DND-41 (cell line): ENCODE results near the gene STN1.
A peak's percentile ranks its signal among the peaks of the same experiment; 100 is the strongest.

Experiments used
- ATAC-seq: fragments of 200-7000 bp; cut with Tn5 transposase; 3 replicates; pipeline ENCODE4 v1.9.1; 2021; ENCODE audit warnings: low read depth; ENCODE audit not compliant: insufficient read depth
- DNase-seq: peaks from one replicate; pipeline ENCODE4 v3.0.0-alpha.2; 2020
- H2AFZ ChIP-seq: 2 replicates; pipeline ENCODE4 v1.6.0; 2012; ENCODE audit warnings: low read depth, low read length
- H3K27ac ChIP-seq: 2 replicates; pipeline ENCODE4 v1.5.1; 2012; ENCODE audit warnings: low read length, inconsistent platforms
- H3K27me3 ChIP-seq: fragments of 200-600 bp; sonication (generic); 2 replicates; pipeline ENCODE4 v1.6.0; 2012; ENCODE audit warnings: low read length, mild to moderate bottlenecking, inconsistent platforms; ENCODE audit not compliant: insufficient read depth, poor library complexity
- H3K36me3 ChIP-seq: 2 replicates; pipeline ENCODE4 v1.5.1; 2012; ENCODE audit warnings: low read length, inconsistent platforms; ENCODE audit not compliant: insufficient read depth
- H3K4me1 ChIP-seq: 2 replicates; pipeline ENCODE4 v1.5.1; 2012; ENCODE audit warnings: mild to moderate bottlenecking, low read length; ENCODE audit not compliant: insufficient read depth
- H3K4me2 ChIP-seq: 2 replicates; pipeline ENCODE4 v1.6.0; 2012; ENCODE audit warnings: mild to moderate bottlenecking, moderate library complexity, low read length, inconsistent platforms; ENCODE audit not compliant: insufficient read depth
- H3K4me3 ChIP-seq, 2 experiments: fragments of 200-600 bp in 1 of 2; shearing (Covaris generic) in 1 of 2; 2 replicates each; pipeline ENCODE4 v1.5.1; 2012 to 2016; ENCODE audit warnings: inconsistent platforms in 2 of 2, low read length in 2 of 2, mild to moderate bottlenecking in 2 of 2, low read depth in 1 of 2, moderate library complexity in 1 of 2
- H3K79me2 ChIP-seq: 2 replicates; pipeline ENCODE4 v1.6.0; 2012; ENCODE audit warnings: low read length, inconsistent platforms; ENCODE audit not compliant: insufficient read depth
- H3K9ac ChIP-seq: 2 replicates; pipeline ENCODE4 v1.6.0; 2012; ENCODE audit warnings: low read depth, mild to moderate bottlenecking, inconsistent platforms, low read length, moderate library complexity
- H3K9me3 ChIP-seq: 2 replicates; pipeline ENCODE4 v1.5.1; 2012; ENCODE audit warnings: low read length, moderate library complexity, mild to moderate bottlenecking, inconsistent platforms; ENCODE audit not compliant: insufficient read depth, severe bottlenecking
- H4K20me1 ChIP-seq: 2 replicates; pipeline ENCODE4 v1.6.0; 2012; ENCODE audit warnings: low read length; ENCODE audit not compliant: insufficient read depth
- EZH2 ChIP-seq: IDR thresholded peaks from 3 replicates; pipeline ENCODE4 v1.6.1; 2012; ENCODE audit warnings: borderline replicate concordance, low read depth, mild to moderate bottlenecking, moderate library complexity, low read length, inconsistent platforms; ENCODE audit not compliant: severe bottlenecking
- TF ChIP-seq, protein P1 (sequence below): IDR thresholded peaks from 2 replicates; pipeline ENCODE4 v1.5.1; 2012; ENCODE audit warnings: borderline replicate concordance, low read length, moderate library complexity, mild to moderate bottlenecking; ENCODE audit not compliant: poor library complexity, severe bottlenecking; ENCODE audit errors: extremely low read depth

STN1 gene

DNA sequence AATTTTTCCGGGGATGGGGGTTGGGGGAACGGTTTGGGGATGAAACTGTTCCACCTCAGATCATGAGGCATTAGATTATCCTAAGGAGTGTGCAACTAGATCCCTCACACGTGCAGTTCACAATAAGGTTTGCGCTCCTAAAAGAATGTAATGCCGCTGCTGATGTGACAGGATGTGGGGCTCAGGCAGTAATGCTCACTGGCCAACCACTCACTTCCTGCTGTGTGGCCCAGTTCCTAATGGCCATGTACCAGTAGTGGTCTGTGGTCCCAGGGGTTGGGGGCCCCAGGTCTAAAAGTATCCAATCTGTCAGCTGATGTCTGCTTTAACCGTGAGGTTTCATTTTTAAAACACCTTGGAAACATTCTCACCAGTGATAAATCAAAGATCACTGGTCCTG, 2.2 kb downstream of the STN1 start:
- peaks cover 36% of the 10 kb centered on the region for H3K79me2 ChIP-seq
- no peaks in the 10 kb centered on the region for H4K20me1 ChIP-seq
- TF ChIP-seq, protein P1, sequence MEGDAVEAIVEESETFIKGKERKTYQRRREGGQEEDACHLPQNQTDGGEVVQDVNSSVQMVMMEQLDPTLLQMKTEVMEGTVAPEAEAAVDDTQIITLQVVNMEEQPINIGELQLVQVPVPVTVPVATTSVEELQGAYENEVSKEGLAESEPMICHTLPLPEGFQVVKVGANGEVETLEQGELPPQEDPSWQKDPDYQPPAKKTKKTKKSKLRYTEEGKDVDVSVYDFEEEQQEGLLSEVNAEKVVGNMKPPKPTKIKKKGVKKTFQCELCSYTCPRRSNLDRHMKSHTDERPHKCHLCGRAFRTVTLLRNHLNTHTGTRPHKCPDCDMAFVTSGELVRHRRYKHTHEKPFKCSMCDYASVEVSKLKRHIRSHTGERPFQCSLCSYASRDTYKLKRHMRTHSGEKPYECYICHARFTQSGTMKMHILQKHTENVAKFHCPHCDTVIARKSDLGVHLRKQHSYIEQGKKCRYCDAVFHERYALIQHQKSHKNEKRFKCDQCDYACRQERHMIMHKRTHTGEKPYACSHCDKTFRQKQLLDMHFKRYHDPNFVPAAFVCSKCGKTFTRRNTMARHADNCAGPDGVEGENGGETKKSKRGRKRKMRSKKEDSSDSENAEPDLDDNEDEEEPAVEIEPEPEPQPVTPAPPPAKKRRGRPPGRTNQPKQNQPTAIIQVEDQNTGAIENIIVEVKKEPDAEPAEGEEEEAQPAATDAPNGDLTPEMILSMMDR: no peak
- no peak for TF ChIP-seq EZH2
- ATAC-seq (no peak), DNase-seq (peak; percentile 37)
- H3K4me2 ChIP-seq: peak overlapping the region; percentile 97
- H3K9ac ChIP-seq: 0 out of 2 replicates have a peak overlapping the region, but pooled peaks have one; percentile 91
- peak overlapping the region in 1 of 2 experiments; percentile 86; a peak in 2 of 4 replicates for H3K4me3 ChIP-seq
- peaks cover 6% of the 10 kb centered on the region for H3K9me3 ChIP-seq
- peaks cover 49% of the 10 kb centered on the region for H3K4me1 ChIP-seq
- H3K27ac ChIP-seq: 0 out of 2 replicates have a peak overlapping the region, but pooled peaks have one; percentile 95
- no peaks in the 10 kb centered on the region for H3K27me3 ChIP-seq
- peaks cover 15% of the 10 kb centered on the region for H3K36me3 ChIP-seq
- H2AFZ ChIP-seq: no peak overlapping the region

DNA sequence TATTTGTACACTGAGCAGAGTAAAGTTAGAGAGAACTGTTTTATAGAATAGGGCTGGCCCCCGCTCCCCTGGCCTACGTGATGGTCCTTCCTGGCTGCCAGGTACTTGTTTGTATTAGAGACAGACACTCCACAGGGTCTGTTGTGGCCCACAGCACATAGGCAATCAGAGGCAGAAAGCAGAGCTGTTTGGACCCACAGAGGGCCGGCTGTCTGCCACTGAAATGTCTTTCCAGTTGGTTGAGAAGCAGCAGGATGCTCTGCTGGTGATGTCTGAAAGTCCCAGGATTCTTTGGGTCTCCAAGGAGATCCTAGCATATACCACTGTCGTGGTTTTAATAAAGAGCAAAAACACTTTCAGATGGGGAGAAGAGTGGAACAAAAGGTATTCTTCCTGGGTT, 5.2 kb downstream of the STN1 start:
- Histone ChIP-seq H3K4me2 (no peak overlapping the region), H3K9me3 (peaks cover 6% of the 10 kb centered on the region), H2AFZ (no peak overlapping the region), H3K9ac (no peak overlapping the region), H3K4me3 (no peak overlapping the region), H3K36me3 (peaks cover 20% of the 10 kb centered on the region), H4K20me1 (no peaks in the 10 kb centered on the region), H3K27ac (peak overlapping the region; percentile 85), H3K4me1 (peaks cover 70% of the 10 kb centered on the region), H3K79me2 (peaks cover 44% of the 10 kb centered on the region), H3K27me3 (no peaks in the 10 kb centered on the region)
- TF ChIP-seq, protein P1: no peak
- no peak for TF ChIP-seq EZH2
- DNase-seq: no peak
- ATAC-seq: no peak

DNA sequence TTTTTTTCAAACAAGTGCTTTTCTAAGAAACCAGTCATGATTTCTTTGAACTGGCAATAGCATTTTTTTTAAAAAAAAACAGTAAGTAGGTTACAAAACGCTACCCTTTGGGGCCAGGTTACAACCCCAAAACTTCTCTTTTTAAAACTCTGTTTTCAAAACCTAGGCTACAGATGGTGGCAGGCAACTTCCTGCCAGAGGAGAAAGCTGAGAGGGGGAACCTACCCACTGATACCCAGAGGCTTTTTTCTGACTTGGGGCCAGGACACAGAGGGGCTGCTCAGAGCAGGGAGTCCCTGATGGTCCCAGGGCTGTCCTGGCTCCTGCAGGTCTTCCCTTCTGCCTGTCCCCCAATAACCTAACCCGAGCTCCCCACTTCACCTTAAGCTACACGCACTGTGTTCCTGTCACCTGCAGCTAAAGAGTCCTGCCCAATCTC, 6.9 kb downstream of the STN1 start:
- Histone ChIP-seq H3K4me1 (peaks cover 56% of the 10 kb centered on the region), H3K9ac (peak overlapping the region; percentile 52), H3K36me3 (peaks cover 17% of the 10 kb centered on the region), H4K20me1 (no peaks in the 10 kb centered on the region), H3K27me3 (no peaks in the 10 kb centered on the region), H3K79me2 (peaks cover 28% of the 10 kb centered on the region), H3K9me3 (peaks cover 6% of the 10 kb centered on the region), H3K27ac (peak overlapping the region; percentile 85), H3K4me3 (peak overlapping the region in 1 of 2 experiments; percentile 47; a peak in 2 of 4 replicates), H2AFZ (peak overlapping the region; percentile 48), H3K4me2 (peak overlapping the region; percentile 55)
- ATAC-seq (peak; percentile 67), DNase-seq (peak; percentile 73)
- TF ChIP-seq EZH2: no peak
- TF ChIP-seq, protein P1: no peak
